Thoracic aorta (tissue), 2 donors: ENCODE measurements around the gene PLEKHH2. TPM values are rescaled to one million over a fixed set of nuclear protein-coding genes. Genes with fewer than 3 reads are reported as not detected.

Source experiments
- ATAC-seq: fragments of 150-250 bp; one replicate; pipeline ENCODE4 v1.8.0; 2017; ENCODE audit warnings: low read depth; ENCODE audit not compliant: insufficient number of reproducible peaks, low FRiP score
- DNase-seq: peaks from one replicate; pipeline ENCODE4 v3.0.0-alpha.2; 2020; ENCODE audit warnings: low spot score
- H3K27ac ChIP-seq, 2 donors: fragments of 200-600 bp; sonication (generic); 1 replicate in 1 of 2; 2 replicates in 1 of 2; pipeline ENCODE4 v1.5.1; 2016; ENCODE audit warnings: mild to moderate bottlenecking in 2 of 2, moderate library complexity in 2 of 2
- H3K27me3 ChIP-seq: fragments of 200-600 bp; sonication (generic); replicated peaks from 2 replicates; pipeline ENCODE4 v1.6.0; 2016; ENCODE audit warnings: mild to moderate bottlenecking; ENCODE audit not compliant: insufficient read depth
- H3K36me3 ChIP-seq: fragments of 200-600 bp; sonication (generic); one replicate; pipeline ENCODE4 v1.5.1; 2016
- H3K4me1 ChIP-seq, 2 donors: fragments of 200-600 bp; sonication (generic); 1 replicate in 1 of 2; 2 replicates in 1 of 2; pipeline versions ENCODE4 v1.5.1 to v1.6.0; 2016; ENCODE audit warnings: low read depth in 2 of 2, mild to moderate bottlenecking in 1 of 2; ENCODE audit not compliant: control insufficient read depth in 1 of 2
- H3K4me3 ChIP-seq: fragments of 200-600 bp; sonication (generic); 2 replicates; pipeline ENCODE4 v1.5.1; 2016; ENCODE audit warnings: mild to moderate bottlenecking
- H3K9me3 ChIP-seq: fragments of 200-600 bp; sonication (generic); 2 replicates; pipeline ENCODE4 v1.5.1; 2016
- total RNA-seq, 2 donors: library from RNA; depleted of rRNA; stranded (reverse); fragments of >200 nt; gene quantifications; one replicate each; pipeline versions ENCODE4 v1.1.0 to v1.2.3, GENCODE V29; 2016
- TF ChIP-seq, protein P1 (sequence below): fragments of 200-600 bp; sonication (generic); IDR thresholded peaks from one replicate; pipeline ENCODE4 v1.5.1; 2019; ENCODE audit warnings: antibody characterized with exemption

The PLEKHH2 gene
- total RNA-seq, 2 donors from 2014 or later: 23.3 to 29.5 TPM

DNA sequence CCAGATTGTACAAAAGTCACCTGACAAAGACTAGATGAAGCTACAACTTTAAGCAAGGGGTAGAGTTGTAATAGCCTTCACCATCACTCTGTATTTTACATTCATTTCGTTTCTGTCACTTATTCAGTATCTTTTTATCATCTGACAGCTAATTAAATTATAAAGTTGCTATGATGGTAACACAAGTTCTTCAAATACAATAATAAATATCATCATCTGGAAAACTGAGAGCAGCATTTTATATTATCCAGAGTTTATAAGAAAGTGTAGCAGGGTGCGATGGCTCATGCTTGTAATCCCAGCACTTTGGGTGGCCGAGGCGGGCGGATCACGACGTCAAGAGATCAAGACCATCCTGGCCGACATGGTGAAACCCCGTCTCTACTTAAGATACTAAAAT, 157.9 kb downstream of the PLEKHH2 start:
- H3K9me3 ChIP-seq: no peaks in the 10 kb centered on the region
- no peaks in the 10 kb centered on the region for H3K27me3 ChIP-seq
- ATAC-seq (no peak), DNase-seq (no peak)
- H3K27ac ChIP-seq: no peak overlapping the region
- H3K4me3 ChIP-seq: no peak overlapping the region
- TF ChIP-seq, protein P1, sequence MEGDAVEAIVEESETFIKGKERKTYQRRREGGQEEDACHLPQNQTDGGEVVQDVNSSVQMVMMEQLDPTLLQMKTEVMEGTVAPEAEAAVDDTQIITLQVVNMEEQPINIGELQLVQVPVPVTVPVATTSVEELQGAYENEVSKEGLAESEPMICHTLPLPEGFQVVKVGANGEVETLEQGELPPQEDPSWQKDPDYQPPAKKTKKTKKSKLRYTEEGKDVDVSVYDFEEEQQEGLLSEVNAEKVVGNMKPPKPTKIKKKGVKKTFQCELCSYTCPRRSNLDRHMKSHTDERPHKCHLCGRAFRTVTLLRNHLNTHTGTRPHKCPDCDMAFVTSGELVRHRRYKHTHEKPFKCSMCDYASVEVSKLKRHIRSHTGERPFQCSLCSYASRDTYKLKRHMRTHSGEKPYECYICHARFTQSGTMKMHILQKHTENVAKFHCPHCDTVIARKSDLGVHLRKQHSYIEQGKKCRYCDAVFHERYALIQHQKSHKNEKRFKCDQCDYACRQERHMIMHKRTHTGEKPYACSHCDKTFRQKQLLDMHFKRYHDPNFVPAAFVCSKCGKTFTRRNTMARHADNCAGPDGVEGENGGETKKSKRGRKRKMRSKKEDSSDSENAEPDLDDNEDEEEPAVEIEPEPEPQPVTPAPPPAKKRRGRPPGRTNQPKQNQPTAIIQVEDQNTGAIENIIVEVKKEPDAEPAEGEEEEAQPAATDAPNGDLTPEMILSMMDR: no peak
- peaks cover 0 to 3% of the 10 kb centered on the region in 2 donors for H3K4me1 ChIP-seq
- peaks cover 8% of the 10 kb centered on the region for H3K36me3 ChIP-seq

DNA sequence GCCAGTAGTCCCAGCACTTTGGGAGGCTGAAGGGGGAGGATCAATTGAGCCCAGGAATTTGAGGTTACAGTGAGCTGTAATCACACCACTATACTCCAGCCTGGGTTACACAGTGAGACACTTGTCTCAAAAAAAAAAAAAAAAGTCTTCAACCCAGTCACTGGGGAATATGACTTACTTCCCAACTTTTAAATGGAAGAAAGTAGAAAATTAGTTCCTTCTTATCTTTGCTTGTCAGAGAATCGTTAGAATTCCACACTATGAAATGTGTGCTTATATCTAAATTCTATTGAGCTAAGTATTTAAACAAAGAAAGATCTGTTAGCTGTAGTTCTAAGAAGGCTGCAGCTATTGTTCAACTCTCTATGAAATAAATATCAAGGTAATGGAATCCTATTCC, 159.1 kb downstream of the PLEKHH2 start:
- TF ChIP-seq, protein P1: no peak
- no peak overlapping the region for H3K4me3 ChIP-seq
- H3K27ac ChIP-seq: no peak overlapping the region
- DNase-seq (no peak), ATAC-seq (no peak)
- peaks cover 8% of the 10 kb centered on the region for H3K36me3 ChIP-seq
- peaks cover 0 to 2% of the 10 kb centered on the region in 2 donors for H3K4me1 ChIP-seq
- H3K9me3 ChIP-seq: no peaks in the 10 kb centered on the region
- H3K27me3 ChIP-seq: no peaks in the 10 kb centered on the region

DNA sequence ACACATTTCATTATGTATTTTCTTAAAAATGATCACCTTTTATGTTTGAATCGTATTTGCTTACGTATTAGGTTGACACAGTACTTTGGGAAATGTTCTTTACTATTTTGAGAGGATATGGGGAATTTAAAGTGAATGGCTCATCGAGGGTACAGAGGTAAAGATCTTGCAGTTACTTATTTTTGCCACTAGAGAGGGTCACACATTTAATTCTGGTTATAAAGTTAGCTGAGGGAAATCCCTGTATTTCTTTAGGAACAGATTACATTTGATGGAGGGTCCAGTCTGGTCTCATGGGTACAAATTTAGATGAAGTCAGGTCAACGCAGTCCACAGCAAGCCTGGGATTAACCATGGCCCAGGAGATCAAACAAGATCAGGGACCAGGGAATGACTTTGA, 161.2 kb downstream of the PLEKHH2 start:
- ATAC-seq (no peak), DNase-seq (no peak)
- H3K9me3 ChIP-seq: no peaks in the 10 kb centered on the region
- no peak overlapping the region for H3K4me3 ChIP-seq
- no peaks in the 10 kb centered on the region for H3K4me1 ChIP-seq
- TF ChIP-seq, protein P1: no peak
- no peak overlapping the region for H3K27ac ChIP-seq
- peaks cover 8% of the 10 kb centered on the region for H3K36me3 ChIP-seq
- H3K27me3 ChIP-seq: no peaks in the 10 kb centered on the region

DNA sequence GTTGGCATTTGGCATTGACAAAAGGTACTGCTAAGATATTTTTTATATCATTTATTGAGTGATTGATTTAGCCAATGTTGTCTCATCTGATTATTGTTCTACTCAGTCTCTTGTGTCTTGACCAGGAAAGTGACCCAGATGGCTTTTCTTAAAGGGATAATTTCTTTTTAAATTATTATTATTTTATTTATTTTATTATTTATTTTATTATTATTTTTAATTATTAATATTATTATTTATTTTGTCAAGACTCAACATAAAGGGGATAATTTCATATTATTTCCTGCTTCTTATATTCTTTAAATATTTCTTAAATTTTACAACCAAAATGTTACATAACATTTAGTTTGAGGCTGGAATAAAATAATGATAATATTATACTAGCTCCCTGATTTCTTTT, 163.8 kb downstream of the PLEKHH2 start:
- H3K27ac ChIP-seq: no peak overlapping the region
- no peak overlapping the region for H3K4me3 ChIP-seq
- H3K36me3 ChIP-seq: peaks cover 8% of the 10 kb centered on the region
- no peaks in the 10 kb centered on the region for H3K27me3 ChIP-seq
- no peak for ATAC-seq
- no peaks in the 10 kb centered on the region for H3K9me3 ChIP-seq
- TF ChIP-seq, protein P1: no peak
- no peak for DNase-seq
- H3K4me1 ChIP-seq: no peaks in the 10 kb centered on the region

DNA sequence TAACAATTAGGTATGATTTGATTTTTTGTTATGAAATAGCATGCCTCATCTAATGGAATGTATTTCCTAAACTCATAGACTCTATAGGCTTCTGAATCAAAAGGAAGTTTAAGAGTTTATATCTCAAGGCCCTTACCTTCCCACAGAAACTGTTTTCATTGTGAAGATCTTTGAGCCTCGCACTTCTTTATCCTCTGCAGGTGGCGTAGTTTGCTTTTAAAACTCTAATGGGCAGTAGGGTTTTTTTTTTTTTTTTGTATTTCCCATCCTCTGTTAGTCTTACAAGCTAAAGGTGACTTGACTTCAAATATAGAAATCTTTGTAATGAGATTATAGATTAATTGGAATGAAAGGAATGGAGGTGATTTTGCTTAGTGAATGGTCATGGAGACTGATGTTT, 165.1 kb downstream of the PLEKHH2 start:
- DNase-seq: no peak
- H3K27me3 ChIP-seq: no peaks in the 10 kb centered on the region
- peaks cover 1% of the 10 kb centered on the region for H3K36me3 ChIP-seq
- no peak overlapping the region for H3K4me3 ChIP-seq
- TF ChIP-seq, protein P1: no peak
- ATAC-seq: no peak
- no peaks in the 10 kb centered on the region for H3K4me1 ChIP-seq
- no peak overlapping the region for H3K27ac ChIP-seq
- H3K9me3 ChIP-seq: no peaks in the 10 kb centered on the region
